Suppressor macrophage (primary cell): ENCODE results near the gene QSOX1.
A peak's percentile ranks its signal among the peaks of the same experiment; 100 is the strongest.
"Not testable (repeated sequence)": the region's sequence is repeated elsewhere in the genome, so short reads cannot be mapped to it uniquely, and the experiment has no call there.

Experiments
- DNase-seq, 4 experiments: peaks; one replicate each; pipeline ENCODE4 v3.0.0-alpha.2; 2020 to 2022
- total RNA-seq, 17 experiments: gene quantifications; one replicate each; lab custom pipeline; 2026; ENCODE audit warnings: mixed read lengths in 6 of 17, inconsistent platforms in 3 of 17; lab: John Stamatoyannopoulos, UW

Gene QSOX1
- total RNA-seq = 171 to 328 (median 213) reads per million in 17 experiments

DNA sequence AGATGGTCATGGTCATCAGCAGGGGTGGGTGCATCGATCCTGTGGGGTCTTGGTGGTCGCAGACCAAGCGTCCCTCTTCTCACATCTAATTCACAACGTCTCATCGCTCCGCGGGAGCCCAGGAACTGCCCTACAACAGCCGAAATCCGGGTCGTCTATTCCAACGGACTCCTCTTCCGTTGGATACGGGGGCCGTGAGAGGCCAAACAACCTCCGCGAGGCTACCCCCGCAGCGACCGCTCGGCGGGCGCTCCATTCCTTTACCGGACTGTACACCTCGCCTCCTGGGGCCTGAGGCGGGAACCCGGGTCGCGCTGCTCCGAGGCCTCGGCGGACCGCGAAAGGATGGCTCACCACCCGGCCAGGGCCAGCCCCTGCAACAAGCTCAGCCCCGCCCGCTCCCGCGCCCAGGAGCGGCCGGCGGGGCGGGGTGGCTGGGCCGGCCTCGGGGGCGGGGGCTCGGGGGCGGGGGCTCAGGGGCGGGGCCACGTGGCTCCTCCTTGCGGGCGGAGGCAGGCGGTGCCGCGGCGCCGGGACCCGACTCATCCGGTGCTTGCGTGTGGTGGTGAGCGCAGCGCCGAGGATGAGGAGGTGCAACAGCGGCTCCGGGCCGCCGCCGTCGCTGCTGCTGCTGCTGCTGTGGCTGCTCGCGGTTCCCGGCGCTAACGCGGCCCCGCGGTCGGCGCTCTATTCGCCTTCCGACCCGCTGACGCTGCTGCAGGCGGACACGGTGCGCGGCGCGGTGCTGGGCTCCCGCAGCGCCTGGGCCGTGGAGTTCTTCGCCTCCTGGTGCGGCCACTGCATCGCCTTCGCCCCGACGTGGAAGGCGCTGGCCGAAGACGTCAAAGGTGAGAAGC is at the start of gene QSOX1:
QSOX1 (plus strand) TSS at position 545 of the 857 bp plus-strand sequence; CDS start at position 584, 39 bp downstream.
- peak; percentile 91 to 97 (median 94) for DNase-seq

DNA sequence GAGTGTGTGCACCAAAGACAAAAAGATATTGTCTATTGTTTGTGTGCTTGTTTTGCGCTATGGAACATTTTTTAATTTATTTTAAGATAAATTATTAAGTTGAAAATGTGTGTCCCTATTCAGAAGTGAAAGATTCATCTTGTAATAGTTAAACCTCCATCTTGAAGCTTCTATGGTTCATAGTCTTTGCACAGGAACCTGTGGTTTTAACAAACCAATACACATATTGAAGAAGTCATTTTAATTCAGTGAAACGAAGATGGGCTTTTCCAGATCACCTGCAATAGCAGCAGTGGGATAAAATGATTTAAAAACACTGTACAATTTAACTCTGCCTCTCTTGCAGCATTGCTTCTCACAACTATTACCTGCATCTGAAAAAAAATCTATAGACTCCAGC is 42.6 kb upstream of the QSOX1 start:
- DNase-seq = no peak

- no peak for DNase-seq
These were observed 41.6 kb upstream of the QSOX1 start for GRCh38 chr1:180112984-180113647.

- no peak for DNase-seq
These were observed 40.2 kb upstream of the QSOX1 start for GRCh38 chr1:180114396-180114945.

- DNase-seq = peak in 3 of 4 experiments; percentile 51 to 53 (median 51)
These were observed 37.5 kb upstream of the QSOX1 start for GRCh38 chr1:180116964-180117763.

- DNase-seq = no peak
These were observed 36.9 kb upstream of the QSOX1 start for GRCh38 chr1:180117764-180118116.

- DNase-seq = no peak
These were observed 34.8 kb upstream of the QSOX1 start for GRCh38 chr1:180119837-180120236.

DNA sequence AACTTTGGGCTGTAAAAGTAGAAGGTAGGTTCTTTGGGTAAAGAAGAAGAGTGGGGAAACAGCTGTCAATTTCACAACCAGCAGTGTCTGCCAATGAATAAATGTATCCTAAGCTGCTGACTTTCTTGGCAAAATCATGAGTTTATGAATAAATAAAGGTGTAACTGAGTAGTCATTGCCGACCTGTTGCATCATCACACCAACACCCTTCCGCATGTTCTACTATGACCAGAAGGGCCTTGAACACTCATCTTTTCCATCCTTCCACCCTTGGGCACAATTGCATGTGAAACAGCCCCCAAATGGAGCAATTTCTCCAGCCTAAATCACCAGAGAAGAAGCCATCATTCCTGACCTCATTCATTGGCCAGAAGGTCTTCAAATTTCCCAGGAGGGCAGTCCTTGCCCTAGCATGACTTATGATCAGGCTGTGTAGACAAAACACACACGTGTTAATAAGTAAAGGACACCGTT is 31.2 kb upstream of the QSOX1 start:
- DNase-seq = peak in 1 of 4 experiments; percentile 26

DNA sequence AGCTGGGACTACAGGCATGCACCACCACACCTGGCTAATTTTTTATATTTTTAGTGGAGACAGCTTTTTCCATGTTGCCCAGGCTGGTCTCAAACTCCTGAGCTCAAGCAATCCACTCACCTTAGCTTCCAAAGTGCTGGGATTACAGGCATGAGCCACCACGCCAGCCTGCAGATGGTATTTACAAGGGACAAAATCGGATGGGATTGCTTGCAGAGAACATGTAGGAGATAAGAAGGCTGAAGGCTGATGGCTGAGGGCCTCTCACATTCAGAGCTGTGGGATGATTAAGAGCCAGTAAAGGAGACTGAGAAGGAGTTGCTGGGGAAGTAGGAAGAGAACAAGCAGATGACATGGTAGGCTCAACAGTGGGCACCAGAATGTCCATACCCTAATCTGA is 24.0 kb upstream of the QSOX1 start:
- DNase-seq = no peak

DNA sequence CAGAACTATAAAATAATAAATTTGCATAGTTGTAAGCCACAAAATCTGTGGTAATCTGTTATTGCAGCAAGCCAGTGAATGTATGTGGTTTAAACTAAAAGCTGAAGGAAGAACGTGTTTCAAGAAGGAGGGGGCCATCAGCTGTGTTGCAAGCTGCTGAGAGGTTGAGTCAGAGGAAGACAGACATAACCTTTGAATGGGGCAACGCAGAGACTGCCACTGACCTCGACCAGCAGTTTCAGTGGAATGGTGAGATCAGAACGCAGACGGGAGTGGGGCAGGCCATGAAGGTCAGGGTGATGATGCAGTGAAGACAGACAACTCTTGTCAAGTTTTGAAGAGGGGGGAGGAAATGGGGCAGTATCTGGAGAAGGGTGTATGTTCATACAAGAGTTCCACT is 23.2 kb upstream of the QSOX1 start:
- DNase-seq = peak; percentile 85 to 96 (median 88)

- no peak for DNase-seq
These were observed 21.5 kb upstream of the QSOX1 start for GRCh38 chr1:180133193-180133592.

DNA sequence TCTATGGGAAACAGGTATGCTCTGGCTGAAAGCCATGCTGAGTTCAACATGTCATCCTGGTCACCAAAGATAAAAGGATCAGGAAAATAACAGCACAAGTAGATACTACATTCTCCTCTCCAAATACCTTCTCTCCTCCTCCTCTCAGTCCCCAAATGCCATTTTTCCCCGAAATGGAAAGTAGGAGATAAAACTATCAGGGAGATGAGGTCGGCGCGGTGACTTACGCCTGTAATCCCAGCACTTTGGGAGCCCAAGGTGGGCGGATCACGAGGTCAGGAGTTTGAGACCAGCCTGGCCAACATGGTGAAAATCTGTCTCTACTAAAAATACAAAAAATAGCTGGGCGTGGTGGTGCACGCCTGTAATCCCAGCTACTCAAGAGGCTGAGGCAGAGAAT is 21.0 kb upstream of the QSOX1 start:
- not testable (repeated sequence) for DNase-seq

GRCh38 chr1:180135535-180135934 is 19.1 kb upstream of the QSOX1 start:
- no peak for DNase-seq

DNA sequence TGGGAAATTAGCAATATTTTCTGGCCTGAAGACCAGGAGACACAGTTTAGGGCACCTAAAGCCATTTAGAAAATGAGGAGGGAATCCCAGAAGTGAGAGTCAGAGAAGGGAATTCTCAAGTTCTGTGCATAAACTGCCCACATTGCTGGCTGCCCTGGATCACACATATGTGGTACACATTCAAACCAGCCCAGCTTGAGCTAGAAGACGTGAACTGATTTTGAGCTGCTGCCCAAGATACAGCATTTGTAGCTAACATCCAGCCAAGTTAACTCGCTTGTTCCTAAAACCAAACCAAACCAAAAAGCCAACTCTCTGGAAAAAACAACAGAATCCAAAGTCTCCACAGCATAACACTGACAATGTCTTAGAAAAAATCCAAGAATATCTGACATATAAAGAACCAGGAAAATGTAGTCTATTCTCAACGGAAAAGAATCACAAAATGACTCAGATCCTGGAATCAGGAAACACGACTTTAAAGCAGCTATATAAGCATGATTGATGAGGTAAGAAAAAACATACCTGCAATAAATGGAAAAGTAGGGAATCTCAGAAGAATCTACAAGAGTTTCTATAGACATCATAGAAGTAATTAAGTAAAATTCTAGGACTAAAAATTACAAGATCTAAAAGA is 18.2 kb upstream of the QSOX1 start:
- no peak for DNase-seq

DNA sequence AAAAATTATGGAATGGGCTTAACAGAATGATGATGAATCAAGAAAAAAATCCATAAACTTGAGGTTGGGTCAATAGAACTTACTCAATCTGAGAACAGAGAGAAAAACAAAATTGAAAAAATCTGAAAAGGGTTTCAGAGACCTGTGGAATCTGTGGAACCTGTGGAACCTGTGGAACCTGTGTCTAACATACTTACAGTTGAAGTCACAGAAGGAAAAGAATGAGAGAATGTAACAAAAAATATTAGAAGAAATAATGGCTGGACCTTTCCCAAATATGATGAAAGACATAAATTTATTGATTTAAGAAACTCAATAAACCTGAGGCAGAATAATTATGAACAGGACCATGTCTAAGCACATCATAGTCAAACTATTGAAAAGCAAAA is 17.7 kb upstream of the QSOX1 start:
- DNase-seq = no peak

DNA sequence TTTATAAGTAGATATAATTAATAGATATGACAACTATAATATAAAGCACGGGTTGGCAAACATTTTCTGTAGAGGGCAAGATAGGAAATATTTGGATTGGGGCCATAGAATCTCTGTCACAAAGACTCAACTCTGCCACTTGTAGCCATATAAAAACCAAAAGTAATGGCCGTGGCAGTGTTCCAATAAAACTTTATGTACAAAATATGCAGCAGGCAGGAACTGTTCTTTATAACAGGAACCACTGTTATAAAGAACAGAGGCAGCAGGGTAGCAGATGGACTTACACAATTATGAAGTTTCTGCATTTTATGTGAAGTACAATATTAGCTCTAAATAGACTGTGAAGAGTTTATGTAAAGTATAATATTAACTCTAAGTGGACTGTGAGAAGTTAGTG is 16.9 kb upstream of the QSOX1 start:
- peak in 3 of 4 experiments; percentile 41 to 66 (median 64) for DNase-seq

DNA sequence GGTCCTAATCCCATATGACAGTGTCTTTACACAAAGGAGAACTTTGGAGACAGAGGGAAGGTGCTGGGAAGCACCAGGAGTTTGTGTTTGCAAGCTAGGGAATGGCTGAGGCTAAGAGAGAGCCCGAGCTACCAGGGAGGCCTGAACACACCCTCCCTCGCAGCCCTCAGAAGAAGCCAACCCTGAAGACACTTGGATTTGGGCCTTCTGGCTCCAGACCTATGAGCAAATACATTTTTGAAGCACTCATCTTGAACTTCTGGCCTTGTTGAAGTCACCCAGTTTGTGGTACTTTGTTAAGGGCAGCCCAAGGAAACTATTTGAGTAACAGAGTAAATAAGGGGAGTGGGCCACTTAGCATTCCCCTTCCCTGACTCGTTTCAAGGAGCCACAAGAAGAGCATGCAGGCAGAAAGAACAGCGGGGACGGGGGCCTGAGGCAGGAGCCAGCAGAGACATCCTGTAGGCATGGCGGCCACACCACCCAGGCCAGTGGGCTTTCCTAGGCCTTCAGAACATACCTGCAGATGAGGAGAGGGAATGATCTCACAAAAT is 13.2 kb upstream of the QSOX1 start:
- DNase-seq = no peak

- DNase-seq = no peak
These were observed 11.3 kb upstream of the QSOX1 start for GRCh38 chr1:180143359-180143758.

DNA sequence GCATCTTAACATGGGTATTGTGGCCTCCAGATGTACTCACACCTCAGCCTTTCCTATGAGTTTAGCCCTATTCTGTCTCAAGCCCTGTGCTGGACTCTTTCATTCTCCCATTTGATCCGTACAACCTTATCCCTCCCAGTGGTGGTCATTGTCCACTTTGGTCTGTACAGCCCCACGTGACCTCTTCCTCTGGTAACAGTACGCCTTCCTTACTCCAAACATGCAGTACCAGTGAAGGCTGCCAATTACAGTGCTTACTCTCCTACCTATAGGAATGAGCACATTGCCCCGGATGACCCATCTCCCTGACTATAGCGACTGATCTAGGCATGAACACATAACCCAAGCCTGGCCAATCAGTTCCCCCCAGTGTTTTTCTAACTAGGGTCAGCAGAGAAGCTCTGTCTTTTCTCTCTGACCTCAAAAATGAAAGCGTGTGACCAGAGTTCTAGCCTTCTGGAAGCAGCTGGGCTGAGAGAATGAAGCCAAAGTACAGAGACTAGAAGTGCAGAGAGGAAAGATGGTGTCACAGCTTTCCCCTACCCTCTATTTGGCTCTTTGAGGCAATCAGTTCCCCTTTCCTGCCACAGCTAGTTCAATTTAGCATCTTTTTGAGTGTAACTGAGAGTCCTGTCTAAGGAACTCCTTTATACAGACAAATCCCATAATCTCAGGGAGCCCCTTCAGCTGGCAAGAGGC is 9.9 kb upstream of the QSOX1 start:
- DNase-seq = peak in 2 of 4 experiments; percentile 9 to 17

DNA sequence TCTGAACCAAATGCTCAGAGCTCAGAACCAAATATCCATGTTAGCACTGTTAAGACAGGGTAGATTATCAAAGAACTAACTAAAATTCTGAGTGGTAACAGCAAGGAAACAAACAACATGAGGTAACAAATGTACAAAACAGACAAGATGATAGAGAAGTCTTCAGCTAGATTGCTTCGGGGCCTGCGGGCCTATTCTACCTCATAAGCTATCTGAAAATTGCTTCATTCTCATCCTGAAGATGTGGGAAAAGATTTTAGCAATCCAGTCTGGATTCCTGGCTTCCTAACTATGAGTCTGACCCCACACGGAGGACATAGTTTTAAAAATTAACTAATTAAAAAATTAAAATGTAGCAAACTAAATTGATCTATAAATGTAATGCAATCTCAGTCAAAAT is 9.2 kb upstream of the QSOX1 start:
- DNase-seq = no peak

DNA sequence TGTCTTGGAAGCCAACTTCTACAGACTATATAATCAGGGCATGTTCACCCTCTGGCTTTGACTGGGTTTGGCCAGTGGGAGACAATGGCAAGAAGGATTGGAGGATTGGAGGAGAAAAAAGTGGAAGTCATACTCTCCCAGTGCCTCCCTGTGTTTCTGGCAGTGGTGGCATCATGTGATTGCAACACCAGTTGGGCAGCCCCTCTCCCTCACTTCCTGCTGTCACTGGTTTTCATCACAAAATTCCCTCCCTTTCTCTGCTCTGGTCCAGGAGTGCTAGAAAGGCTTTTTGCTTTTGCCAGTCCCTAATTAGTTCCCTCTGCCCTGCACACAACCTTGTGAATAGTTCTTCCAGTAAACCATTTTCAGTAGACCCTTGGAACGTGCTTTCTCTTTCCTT is 3.7 kb upstream of the QSOX1 start:
- peak; percentile 72 to 84 (median 80) for DNase-seq
